ENCODE measurements around the gene MAMDC4.

Gene MAMDC4

DNA sequence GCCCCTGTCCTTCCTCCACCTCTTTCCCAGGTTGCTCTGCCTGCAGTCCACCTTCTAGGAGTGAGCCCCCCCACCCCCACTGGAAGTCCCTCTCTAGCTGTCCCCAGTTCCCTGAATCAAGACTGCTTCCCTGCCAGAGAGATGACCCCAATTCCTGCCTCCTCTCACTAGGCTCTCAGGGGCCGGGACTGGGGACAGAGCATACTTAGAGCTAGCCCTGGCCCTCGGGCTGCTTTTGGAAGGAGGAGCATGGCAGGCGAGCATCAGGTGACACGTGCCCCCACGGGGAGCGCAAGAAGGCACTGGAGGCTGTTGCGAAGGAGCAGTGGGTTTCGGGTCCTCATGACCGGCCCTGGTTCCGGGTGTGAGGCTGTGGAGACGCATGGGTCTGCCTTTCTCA, 43.9 kb downstream of the MAMDC4 start:
- DNase-seq = no peak

DNA sequence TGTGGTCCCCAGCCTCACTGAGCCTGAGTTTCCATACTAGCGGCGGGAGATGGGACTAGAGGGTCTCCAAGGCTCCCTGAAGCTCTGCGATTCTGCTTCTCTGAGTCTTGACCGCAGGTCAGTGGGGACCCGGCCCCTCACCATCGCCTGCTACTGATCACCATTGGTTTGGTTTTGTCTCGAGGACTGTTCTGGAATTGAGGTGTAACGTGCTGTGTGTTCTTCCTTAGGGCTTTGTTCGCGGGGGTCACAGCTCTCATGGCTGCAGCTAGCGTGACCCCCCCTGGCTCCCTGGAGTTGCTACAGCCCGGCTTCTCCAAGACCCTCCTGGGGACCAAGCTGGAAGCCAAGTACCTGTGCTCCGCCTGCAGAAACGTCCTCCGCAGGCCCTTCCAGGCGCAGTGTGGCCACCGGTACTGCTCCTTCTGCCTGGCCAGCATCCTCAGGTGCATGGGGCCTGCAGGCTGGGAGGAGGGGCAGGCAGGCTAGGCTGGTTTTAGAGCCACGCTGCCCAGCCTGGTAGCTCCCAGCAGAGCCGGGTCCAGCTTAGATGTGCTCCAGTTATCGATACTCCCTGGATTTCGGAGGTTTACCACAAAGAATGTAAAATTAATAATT, 46.4 kb downstream of the MAMDC4 start:
- DNase-seq = no peak

- no peak for DNase-seq
Measured at GRCh38 chr9:136899196-136899595, 47.0 kb downstream of the MAMDC4 start.

DNA sequence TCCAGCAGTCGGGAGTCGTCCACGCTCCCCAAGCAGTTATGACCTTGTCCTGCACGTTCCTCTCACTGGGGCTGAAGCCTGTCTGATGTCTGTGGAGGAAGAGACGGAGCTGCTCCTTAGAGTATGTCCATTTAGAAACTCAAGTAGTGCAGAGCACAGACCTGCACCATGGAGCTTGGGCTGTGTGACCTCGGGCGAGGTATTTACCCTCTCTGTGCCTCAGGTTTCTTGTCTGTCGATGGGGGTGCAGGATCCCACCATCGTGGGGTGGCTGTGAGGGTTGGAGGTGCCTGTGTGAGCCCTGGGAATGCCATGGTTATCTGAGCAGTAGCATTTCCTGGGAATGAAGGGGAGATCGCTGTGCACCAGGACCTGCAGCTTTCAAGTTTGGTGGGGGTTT, 48.4 kb downstream of the MAMDC4 start:
- no peak for DNase-seq

- DNase-seq = no peak
Measured at GRCh38 chr9:136900988-136901515, 48.9 kb downstream of the MAMDC4 start.

- no peak for DNase-seq
Measured at GRCh38 chr9:136901516-136902258, 49.5 kb downstream of the MAMDC4 start.

- no peak for DNase-seq
Measured at GRCh38 chr9:136902259-136902821, 50.2 kb downstream of the MAMDC4 start.

DNA sequence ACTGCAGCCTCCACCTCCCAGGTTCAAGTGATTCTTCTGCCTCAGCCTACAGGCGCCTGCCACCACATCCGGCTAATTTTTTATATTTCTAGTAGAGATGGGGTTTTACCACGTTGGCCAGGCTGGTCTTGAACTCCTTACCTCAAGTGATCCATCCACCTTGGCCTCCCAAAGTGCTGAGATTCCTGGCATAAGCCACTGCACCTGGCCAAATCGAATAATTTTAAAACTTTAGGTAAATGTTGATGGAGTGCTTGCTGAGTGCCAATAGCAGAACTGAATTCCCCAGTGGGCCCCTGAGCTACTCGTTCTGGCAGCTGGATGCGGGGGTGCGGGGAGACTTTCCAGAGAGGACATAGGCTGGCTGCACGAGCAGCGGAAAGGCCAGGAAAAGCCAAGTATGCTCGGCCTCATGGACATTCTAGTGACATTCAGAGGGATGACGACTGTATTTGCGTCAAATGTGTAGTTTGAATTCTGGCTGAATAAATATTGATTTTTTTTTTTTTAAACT, 51.0 kb downstream of the MAMDC4 start:
- DNase-seq = no peak

DNA sequence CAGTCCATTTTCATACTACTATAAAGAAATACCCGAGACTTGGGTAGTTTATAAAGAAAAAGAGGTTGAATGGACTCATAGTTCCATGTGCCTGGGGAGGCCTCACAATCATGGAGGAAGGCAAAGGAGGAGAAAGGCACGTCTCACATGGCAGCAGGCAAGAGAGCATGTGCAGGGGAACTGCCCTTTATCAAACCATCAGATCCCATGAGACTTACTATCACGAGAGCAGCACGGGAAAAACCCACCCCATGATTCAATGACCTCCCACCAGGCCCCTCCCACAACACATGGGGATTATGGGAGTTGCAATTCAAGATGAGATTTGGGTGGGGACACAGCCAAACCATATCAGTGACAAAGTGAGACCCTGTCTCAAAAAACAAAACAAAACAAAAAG, 54.1 kb downstream of the MAMDC4 start:
- no peak for DNase-seq

- DNase-seq = no peak
Measured at GRCh38 chr9:136907011-136907914, 55.1 kb downstream of the MAMDC4 start.
